Calu3 (cell line): Measurements from ENCODE around the gene TMEM198. TPM values are rescaled to one million over a fixed set of nuclear protein-coding genes. Genes with fewer than 3 reads are reported as not detected.

Experiments used
- BruUV-seq: library from RNA; stranded (reverse); fragments of 400-500 nt; replicated peaks from 2 replicates; lab custom pipeline; 2021; lab: Mats Ljungman, UMichigan
- CTCF ChIA-PET: fragments of 300-600 bp; sonication (Branson Sonifier 250); formaldehyde crosslinking; loops from one replicate; lab custom pipeline; 2022; ENCODE audit warnings: antibody characterized with exemption; lab: Charles Lee
- DNase-seq: peaks from one replicate; pipeline ENCODE4 v3.0.0; 2022
- H3K27ac Mint-ChIP-seq: one replicate; pipeline ENCODE4 v1.8.0; 2022; ENCODE audit warnings: mixed read lengths; ENCODE audit not compliant: unreplicated experiment
- H3K27me3 Mint-ChIP-seq: one replicate; pipeline ENCODE4 v1.8.0; 2022; ENCODE audit warnings: mixed read lengths; ENCODE audit not compliant: unreplicated experiment
- H3K36me3 Mint-ChIP-seq: one replicate; pipeline ENCODE4 v1.8.0; 2022; ENCODE audit warnings: mild to moderate bottlenecking, moderate library complexity, mixed read lengths; ENCODE audit not compliant: insufficient read depth, unreplicated experiment
- H3K4me1 Mint-ChIP-seq: one replicate; pipeline ENCODE4 v1.8.0; 2022; ENCODE audit warnings: mild to moderate bottlenecking, low read depth, mixed read lengths; ENCODE audit not compliant: unreplicated experiment
- H3K4me3 Mint-ChIP-seq: one replicate; pipeline ENCODE4 v1.8.0; 2022; ENCODE audit warnings: mild to moderate bottlenecking, low read depth, moderate library complexity, mixed read lengths; ENCODE audit not compliant: unreplicated experiment
- H3K9me3 Mint-ChIP-seq: one replicate; pipeline ENCODE4 v1.8.0; 2022; ENCODE audit warnings: low read depth, mixed read lengths; ENCODE audit not compliant: unreplicated experiment
- intact Hi-C: fragments of 100-400 bp; cut with micrococcal nuclease; formaldehyde crosslinking; loops from one replicate; pipeline ENCODE4 v1.10.0; 2022; ENCODE audit not compliant: unreplicated experiment
- total RNA-seq: library from RNA; stranded (reverse); gene quantifications from 2 replicates; pipeline ENCODE4 v1.2.3, GENCODE V29; 2022
- TF ChIP-seq, protein P1 (sequence below): fragments of 200-600 bp; IDR thresholded peaks from one replicate; pipeline ENCODE4 v1.8.0; 2022; ENCODE audit warnings: antibody characterized with exemption; ENCODE audit not compliant: unreplicated experiment

The TMEM198 gene
- total RNA-seq, 1 experiment from 2014 or later: 5.9 TPM

DNA sequence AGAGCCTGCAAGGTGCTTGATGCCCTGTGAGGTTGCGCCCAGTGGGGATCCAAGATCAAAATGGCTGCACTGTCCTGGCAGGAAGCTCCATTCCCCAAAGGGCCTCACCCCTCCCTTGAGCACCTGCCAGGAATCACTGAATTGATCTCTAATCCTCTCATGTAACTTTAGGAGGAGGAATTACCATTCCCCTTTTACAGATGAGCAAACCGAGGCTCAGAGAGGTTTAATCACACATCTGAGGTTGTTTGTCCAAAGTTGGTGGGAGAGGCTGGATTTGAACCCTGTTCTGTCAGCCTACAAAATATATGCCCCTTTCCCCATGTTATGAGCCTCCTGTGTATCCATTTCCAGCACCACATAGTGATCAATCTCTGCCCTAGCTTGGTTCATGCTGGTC lies 19.0 kb upstream of the TMEM198 start:
- Mint-ChIP-seq H3K36me3 (no peaks in the 10 kb centered on the region), H3K9me3 (no peaks in the 10 kb centered on the region), H3K27me3 (peaks cover 77% of the 10 kb centered on the region), H3K4me1 (peaks cover 25% of the 10 kb centered on the region), H3K4me3 (no peak overlapping the region), H3K27ac (no peak overlapping the region)
- intact Hi-C loops: loop anchor here (5.0 kb wide), 1 partner anchor 48 kb away; no protein-coding TSS in a partner anchor
- no TSS peak for BruUV-seq
- CTCF ChIA-PET: interaction anchor here (1.4 kb wide), 1 partner anchor 12 kb away, joined by 5 read pairs; no protein-coding TSS in a partner anchor
- TF ChIP-seq, protein P1, sequence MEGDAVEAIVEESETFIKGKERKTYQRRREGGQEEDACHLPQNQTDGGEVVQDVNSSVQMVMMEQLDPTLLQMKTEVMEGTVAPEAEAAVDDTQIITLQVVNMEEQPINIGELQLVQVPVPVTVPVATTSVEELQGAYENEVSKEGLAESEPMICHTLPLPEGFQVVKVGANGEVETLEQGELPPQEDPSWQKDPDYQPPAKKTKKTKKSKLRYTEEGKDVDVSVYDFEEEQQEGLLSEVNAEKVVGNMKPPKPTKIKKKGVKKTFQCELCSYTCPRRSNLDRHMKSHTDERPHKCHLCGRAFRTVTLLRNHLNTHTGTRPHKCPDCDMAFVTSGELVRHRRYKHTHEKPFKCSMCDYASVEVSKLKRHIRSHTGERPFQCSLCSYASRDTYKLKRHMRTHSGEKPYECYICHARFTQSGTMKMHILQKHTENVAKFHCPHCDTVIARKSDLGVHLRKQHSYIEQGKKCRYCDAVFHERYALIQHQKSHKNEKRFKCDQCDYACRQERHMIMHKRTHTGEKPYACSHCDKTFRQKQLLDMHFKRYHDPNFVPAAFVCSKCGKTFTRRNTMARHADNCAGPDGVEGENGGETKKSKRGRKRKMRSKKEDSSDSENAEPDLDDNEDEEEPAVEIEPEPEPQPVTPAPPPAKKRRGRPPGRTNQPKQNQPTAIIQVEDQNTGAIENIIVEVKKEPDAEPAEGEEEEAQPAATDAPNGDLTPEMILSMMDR: no peak
- no peak for DNase-seq

DNA sequence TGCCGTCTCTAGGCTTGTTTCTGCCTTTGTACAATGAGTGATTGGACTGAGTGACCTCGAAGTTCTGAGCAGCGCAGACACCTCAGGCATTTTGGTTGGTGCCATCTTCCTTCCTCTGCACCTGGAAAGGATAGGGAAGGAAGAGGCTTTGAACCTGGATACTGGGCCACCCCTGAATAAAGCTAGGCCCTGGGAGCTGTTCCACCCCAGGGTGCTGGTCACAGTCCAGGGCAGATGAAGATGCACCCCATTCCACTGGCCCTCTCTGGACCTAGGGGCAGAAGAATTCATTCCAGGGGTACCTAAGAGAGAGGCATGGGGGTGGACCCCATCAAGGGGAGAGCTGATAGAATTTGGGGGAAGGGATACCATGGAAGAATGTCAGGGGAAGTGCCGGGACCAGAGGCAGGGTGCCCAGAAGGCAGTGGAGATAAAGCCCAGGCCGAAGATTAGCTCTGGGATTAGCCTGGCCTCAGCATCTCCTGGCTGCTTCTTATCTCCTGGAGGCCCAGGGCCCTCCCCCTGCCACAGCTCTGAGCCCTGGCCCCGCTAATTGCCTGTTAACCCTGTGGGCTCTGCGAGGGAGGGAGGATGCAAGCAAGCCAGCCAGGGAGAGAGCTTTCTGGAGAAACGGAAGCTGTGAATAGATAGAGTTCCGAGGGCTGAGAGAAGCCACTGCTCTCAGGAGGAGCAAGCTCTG lies 18.1 kb upstream of the TMEM198 start:
- no peak for DNase-seq
- no peaks in the 10 kb centered on the region for H3K36me3 Mint-ChIP-seq
- intact Hi-C loops: no loop called here
- peaks cover 77% of the 10 kb centered on the region for H3K27me3 Mint-ChIP-seq
- H3K4me1 Mint-ChIP-seq: peaks cover 25% of the 10 kb centered on the region
- H3K27ac Mint-ChIP-seq: no peak overlapping the region
- CTCF ChIA-PET: interaction anchor here (0.6 to 1.0 kb wide), 2 partner anchors 30 to 161 kb away, joined by 3 read pairs; a partner anchor contains a TSS
- no TSS peak for BruUV-seq
- H3K4me3 Mint-ChIP-seq: no peak overlapping the region
- no peaks in the 10 kb centered on the region for H3K9me3 Mint-ChIP-seq
- TF ChIP-seq, protein P1: no peak

DNA sequence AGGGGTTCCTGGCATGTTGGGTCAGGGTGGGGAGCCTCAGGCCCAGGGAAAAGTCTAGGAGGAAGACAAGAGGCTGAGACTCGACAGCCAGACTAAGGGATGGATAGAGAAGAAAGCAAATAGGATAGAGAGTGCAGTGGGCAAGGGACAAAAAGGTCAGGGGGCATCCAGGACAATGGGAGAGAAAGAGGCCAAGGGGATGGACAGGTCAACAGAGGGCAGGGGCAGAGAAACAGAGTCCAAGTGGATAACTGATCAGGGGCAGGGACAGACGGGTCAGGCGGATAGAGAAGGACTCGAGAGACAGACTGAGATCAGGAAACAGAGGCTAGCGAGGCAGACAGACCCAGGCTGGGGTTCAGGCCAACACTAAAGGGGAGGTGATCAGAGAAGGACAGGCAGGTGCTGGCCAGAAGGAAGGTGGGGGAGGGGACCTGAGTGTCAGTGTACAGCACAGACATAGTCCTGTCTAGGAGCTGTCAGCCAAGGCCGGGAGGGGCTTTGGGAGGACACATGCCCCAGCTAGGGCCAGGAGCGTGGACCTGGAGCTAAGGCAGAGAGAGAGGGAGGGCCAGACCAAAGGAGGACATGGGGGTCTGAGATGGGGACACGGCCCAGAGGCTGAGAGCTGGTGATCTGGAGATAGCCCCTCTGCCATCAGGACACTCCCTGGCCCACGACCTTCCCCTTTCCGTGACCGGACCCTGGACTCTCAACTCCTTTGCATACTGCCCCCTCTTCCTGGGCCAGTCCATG lies 17.3 kb upstream of the TMEM198 start:
- Mint-ChIP-seq H3K9me3 (no peaks in the 10 kb centered on the region), H3K4me1 (peaks cover 20% of the 10 kb centered on the region), H3K27me3 (peaks cover 77% of the 10 kb centered on the region), H3K36me3 (no peaks in the 10 kb centered on the region), H3K4me3 (no peak overlapping the region), H3K27ac (no peak overlapping the region)
- CTCF ChIA-PET: interaction anchor here (1.0 to 4.1 kb wide), 6 partner anchors 11 to 96 kb away, joined by 3 to 74 read pairs (median 5); a partner anchor contains a TSS
- BruUV-seq: no TSS peak
- intact Hi-C loops: no loop called here
- DNase-seq: no peak
- TF ChIP-seq, protein P1: no peak

DNA sequence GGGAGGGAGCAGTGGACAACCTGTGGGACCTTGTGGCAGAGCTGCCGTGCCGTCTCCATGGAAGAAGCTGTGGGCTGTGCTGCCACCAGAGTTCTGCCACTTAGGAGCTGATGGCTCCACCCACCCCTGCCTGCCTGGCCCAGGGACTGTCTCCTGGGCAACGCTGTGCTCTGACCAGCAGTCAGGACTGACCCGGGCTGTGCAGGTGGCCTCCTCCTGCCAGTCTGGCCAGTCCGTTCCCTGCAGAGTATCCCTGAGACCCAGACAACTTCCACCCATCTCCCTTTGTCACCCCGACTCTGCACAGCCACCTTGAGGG lies 16.8 kb upstream of the TMEM198 start:
- Mint-ChIP-seq H3K27ac (no peak overlapping the region), H3K4me1 (peaks cover 14% of the 10 kb centered on the region), H3K27me3 (peaks cover 77% of the 10 kb centered on the region), H3K36me3 (no peaks in the 10 kb centered on the region), H3K9me3 (no peaks in the 10 kb centered on the region), H3K4me3 (no peak overlapping the region)
- TF ChIP-seq, protein P1: no peak
- no TSS peak for BruUV-seq
- CTCF ChIA-PET: interaction anchor here (1.0 to 4.1 kb wide), 6 partner anchors 10 to 125 kb away, joined by 3 to 74 read pairs (median 6); a partner anchor contains a TSS
- intact Hi-C loops: no loop called here
- DNase-seq: peak; percentile 34
